Lower lobe of right lung (tissue), 2 donors: ENCODE data around the gene EEFSEC. TPM values are rescaled to one million over a fixed set of nuclear protein-coding genes. Genes with fewer than 3 reads are reported as not detected.

Experiments used
- ATAC-seq, 2 donors: fragments of 200-7000 bp; cut with Tn5 transposase; one replicate each; pipeline ENCODE4 v1.9.1; 2020 to 2022; ENCODE audit warnings: mild to moderate bottlenecking in 2 of 2, moderate library complexity in 2 of 2
- DNase-seq: peaks from one replicate; pipeline ENCODE4 v3.0.0-alpha.2; 2020
- H3K27ac ChIP-seq: fragments of 200-600 bp; one replicate; pipeline ENCODE4 v1.8.0; 2022
- H3K27me3 ChIP-seq: fragments of 200-600 bp; one replicate; pipeline ENCODE4 v1.8.0; 2022; ENCODE audit warnings: low read depth
- H3K36me3 ChIP-seq: fragments of 200-600 bp; one replicate; pipeline ENCODE4 v1.8.0; 2022; ENCODE audit warnings: mild to moderate bottlenecking
- H3K4me1 ChIP-seq: fragments of 200-600 bp; one replicate; pipeline ENCODE4 v1.8.0; 2022
- H3K4me3 ChIP-seq: fragments of 200-600 bp; one replicate; pipeline ENCODE4 v1.8.0; 2022; ENCODE audit warnings: mild to moderate bottlenecking
- H3K9me3 ChIP-seq: fragments of 200-600 bp; one replicate; pipeline ENCODE4 v1.8.0; 2022
- intact Hi-C: fragments of 100-400 bp; cut with DNase I; formaldehyde crosslinking; loops from one replicate; pipeline ENCODE4 v1.11.0; 2022
- total RNA-seq: library from RNA; stranded (reverse); fragmentation: NEBNext Ultra II Directional; extraction: Animal tissue kit (Norgen Biotek cat#: 25700); gene quantifications from one replicate; pipeline ENCODE4 v1.2.1, GENCODE V29; 2021
- TF ChIP-seq, protein P1 (sequence below): fragments of 200-600 bp; IDR thresholded peaks from one replicate; pipeline ENCODE4 v1.8.0; 2022; ENCODE audit warnings: antibody characterized with exemption, mild to moderate bottlenecking
- donor health status: DM: no; HTN: yes; CAD: no; lungs with severe emphysema.

EEFSEC gene
- total RNA-seq, 1 donor from 2014 or later, result 15.6 TPM

DNA sequence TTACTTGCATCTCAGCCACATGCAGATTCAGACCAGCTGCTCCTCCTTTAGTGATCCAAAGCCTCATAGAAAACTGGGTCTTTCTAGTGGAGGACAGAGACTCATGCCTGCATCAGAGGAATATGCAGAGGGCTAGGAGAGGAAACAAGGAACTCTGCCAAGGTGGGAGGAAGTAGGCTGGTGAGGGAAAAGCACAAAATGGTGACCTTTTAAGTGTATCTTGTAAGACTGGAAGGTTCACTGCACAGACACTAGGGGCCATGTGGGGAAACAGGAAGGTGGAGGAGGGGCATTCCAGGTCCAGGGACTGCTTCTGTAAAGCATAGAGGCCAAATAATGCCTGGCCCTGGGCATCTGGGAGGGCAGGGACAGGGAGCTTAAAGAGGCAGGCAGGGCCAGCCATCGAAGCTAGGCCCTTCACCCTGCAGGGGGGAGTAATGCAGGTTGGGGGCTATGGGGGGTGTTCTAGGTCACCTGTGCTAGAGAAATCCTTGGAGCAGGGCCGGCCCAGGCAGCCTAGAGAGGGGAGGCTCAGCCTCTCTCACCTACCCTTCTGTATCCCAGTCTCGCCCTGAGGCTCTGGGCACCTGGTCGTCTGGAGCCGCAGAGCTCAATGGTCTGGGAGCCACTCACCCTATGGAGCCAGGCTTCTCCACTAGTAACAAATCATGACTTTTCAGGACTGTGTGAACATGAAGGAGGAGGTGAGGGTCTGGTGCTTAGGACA, 195.7 kb downstream of the EEFSEC start:
- peaks cover 9% of the 10 kb centered on the region for H3K4me1 ChIP-seq
- DNase-seq (peak; percentile 29), ATAC-seq (no peak)
- H3K4me3 ChIP-seq, result no peak overlapping the region
- TF ChIP-seq, protein P1, sequence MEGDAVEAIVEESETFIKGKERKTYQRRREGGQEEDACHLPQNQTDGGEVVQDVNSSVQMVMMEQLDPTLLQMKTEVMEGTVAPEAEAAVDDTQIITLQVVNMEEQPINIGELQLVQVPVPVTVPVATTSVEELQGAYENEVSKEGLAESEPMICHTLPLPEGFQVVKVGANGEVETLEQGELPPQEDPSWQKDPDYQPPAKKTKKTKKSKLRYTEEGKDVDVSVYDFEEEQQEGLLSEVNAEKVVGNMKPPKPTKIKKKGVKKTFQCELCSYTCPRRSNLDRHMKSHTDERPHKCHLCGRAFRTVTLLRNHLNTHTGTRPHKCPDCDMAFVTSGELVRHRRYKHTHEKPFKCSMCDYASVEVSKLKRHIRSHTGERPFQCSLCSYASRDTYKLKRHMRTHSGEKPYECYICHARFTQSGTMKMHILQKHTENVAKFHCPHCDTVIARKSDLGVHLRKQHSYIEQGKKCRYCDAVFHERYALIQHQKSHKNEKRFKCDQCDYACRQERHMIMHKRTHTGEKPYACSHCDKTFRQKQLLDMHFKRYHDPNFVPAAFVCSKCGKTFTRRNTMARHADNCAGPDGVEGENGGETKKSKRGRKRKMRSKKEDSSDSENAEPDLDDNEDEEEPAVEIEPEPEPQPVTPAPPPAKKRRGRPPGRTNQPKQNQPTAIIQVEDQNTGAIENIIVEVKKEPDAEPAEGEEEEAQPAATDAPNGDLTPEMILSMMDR, result no peak
- intact Hi-C loops, result no loop called here
- no peaks in the 10 kb centered on the region for H3K9me3 ChIP-seq
- no peak overlapping the region for H3K27ac ChIP-seq
- H3K36me3 ChIP-seq, result peaks cover 7% of the 10 kb centered on the region
- H3K27me3 ChIP-seq, result no peaks in the 10 kb centered on the region

DNA sequence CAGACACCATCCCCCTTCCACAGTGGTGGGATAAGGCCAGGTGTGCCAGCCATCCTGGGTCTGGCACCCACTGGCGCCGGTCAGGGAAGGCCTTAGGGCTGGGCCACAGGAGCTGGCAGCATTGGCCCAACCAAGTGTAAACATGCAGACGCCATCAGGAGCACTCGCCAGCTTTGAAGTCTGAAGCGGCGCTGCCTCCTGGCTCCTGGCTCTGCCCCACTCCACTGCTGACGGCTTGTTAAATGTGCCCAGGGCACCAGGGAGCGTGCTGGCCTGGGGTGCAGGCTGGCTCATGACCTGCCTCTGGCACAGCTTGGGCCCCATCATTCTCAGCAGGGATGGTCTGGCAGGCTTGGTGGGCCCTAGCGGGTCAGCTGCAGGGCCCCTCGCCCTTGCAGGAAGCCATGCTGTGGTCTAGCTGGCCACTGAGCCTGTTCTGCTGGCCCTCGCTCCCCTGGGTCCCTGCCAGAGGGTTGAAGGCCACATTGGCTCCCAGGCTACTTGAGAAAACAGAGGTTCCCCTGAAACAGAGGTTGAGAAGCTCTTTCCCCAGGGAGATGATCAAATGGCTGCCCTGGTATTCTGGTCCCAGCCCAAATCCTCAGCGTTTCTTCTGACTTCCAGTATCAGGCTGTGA, 196.8 kb downstream of the EEFSEC start:
- Histone ChIP-seq H3K27me3 (no peaks in the 10 kb centered on the region), H3K4me3 (no peak overlapping the region), H3K36me3 (peaks cover 7% of the 10 kb centered on the region), H3K27ac (no peak overlapping the region), H3K4me1 (peaks cover 20% of the 10 kb centered on the region), H3K9me3 (no peaks in the 10 kb centered on the region)
- ATAC-seq (peak in 1 of 2 donors; percentile 7), DNase-seq (peak; percentile 33)
- intact Hi-C loops, result no loop called here
- TF ChIP-seq, protein P1, result no peak

DNA sequence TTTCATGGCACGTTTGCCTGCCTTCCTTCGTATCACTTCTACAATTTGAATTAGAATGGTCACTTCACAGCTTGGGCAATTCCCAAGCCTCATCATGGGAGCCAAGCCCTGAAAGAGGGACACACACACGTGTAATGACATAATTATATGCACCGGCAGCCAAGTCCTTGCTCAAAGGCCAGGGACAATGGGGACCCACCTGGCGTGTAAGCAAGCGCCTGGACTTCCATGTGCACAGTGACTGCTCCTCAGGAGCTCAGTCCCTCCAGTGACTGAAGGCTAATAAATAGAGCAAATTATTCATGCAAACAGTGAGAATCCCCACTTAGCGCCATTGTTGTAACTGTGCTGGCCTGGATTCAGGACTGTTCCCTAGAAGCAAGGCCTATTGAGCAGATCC, 198.3 kb downstream of the EEFSEC start:
- Histone ChIP-seq H3K27me3 (no peaks in the 10 kb centered on the region), H3K36me3 (peaks cover 7% of the 10 kb centered on the region), H3K9me3 (no peaks in the 10 kb centered on the region), H3K27ac (no peak overlapping the region), H3K4me3 (no peak overlapping the region), H3K4me1 (peaks cover 20% of the 10 kb centered on the region)
- no peak for DNase-seq
- TF ChIP-seq, protein P1, result no peak
- intact Hi-C loops, result no loop called here
- ATAC-seq, result no peak

DNA sequence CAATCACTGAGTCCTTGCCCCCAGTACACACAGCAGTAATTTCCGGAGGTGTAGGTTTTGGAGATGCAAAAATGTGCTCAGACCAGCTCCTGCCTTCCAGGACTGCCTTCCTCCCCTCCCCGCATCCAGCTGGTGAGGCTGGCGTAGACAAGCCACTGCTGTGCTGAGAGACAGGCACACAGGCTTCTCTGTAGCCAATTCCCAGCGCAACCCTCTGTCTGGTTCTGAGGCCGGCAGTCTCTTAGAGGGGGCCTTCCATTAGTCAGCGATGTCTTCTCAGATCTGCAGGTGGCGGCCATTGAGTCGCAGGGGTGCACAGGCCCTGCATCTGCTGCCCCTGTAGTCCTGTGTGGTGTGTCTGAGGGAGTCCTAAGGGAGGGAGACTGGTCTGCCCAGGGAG, 199.0 kb downstream of the EEFSEC start:
- Histone ChIP-seq H3K27me3 (no peaks in the 10 kb centered on the region), H3K4me1 (peaks cover 20% of the 10 kb centered on the region), H3K36me3 (peaks cover 7% of the 10 kb centered on the region), H3K4me3 (no peak overlapping the region), H3K27ac (no peak overlapping the region), H3K9me3 (no peaks in the 10 kb centered on the region)
- DNase-seq (no peak), ATAC-seq (no peak)
- TF ChIP-seq, protein P1, result no peak
- intact Hi-C loops, result no loop called here

DNA sequence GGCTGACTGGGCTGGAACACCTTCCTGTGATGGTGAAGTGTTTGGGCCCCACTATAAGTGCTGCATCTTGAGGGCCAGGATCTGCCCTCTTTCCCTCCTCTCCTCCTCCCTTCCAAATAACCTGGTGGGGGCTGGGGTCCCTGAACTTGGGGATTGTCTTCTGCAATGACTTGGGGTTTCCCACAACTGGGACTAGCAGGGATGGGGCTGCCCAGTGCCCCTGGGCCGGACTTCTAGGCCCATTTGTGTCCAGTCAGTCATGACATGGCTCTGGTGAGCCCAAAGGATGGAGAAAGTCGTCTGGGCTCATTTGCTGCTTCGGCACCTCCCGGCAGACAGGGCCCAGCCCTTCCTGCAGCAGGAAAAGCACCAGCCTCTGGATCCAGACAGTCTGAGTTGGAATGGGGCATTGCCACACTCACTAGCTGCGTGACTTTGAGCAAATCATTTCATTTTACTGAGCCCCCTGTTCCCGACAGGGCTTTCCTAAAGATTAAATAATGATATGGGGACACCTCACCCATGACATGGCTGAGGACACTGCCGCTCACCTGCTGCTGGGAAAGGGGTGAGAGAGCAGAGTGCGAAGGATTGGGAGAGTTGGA, 200.2 kb downstream of the EEFSEC start:
- Histone ChIP-seq H3K36me3 (peaks cover 7% of the 10 kb centered on the region), H3K9me3 (no peaks in the 10 kb centered on the region), H3K4me3 (no peak overlapping the region), H3K27me3 (no peaks in the 10 kb centered on the region), H3K27ac (no peak overlapping the region), H3K4me1 (peaks cover 20% of the 10 kb centered on the region)
- TF ChIP-seq, protein P1, result no peak
- DNase-seq (peak; percentile 34), ATAC-seq (no peak)
- intact Hi-C loops, result no loop called here
